Memory B cell (primary cell): ENCODE measurements around the gene GPBP1.
"Not testable (repeated sequence)": the region's sequence is repeated elsewhere in the genome, so short reads cannot be mapped to it uniquely, and the experiment has no call there.

Experiments
- ATAC-seq: fragments of 150-1000 bp; cut with Tn5 transposase; 2 replicates; pipeline ENCODE4 v1.10.0; 2021; ENCODE audit warnings: low read depth, mild to moderate bottlenecking, moderate library complexity
- DNase-seq, 2 donors: peaks; one replicate each; pipeline ENCODE4 v3.0.0; 2022; ENCODE audit warnings: low spot score in 2 of 2
- H3K27ac Mint-ChIP-seq: one replicate; pipeline ENCODE4 v1.8.0; 2022; ENCODE audit warnings: mild to moderate bottlenecking, moderate library complexity, mixed read lengths
- H3K27me3 Mint-ChIP-seq: one replicate; pipeline ENCODE4 v1.8.0; 2022; ENCODE audit warnings: mixed read lengths
- H3K36me3 Mint-ChIP-seq: one replicate; pipeline ENCODE4 v1.8.0; 2022; ENCODE audit warnings: mild to moderate bottlenecking, mixed read lengths
- H3K4me1 Mint-ChIP-seq: one replicate; pipeline ENCODE4 v1.8.0; 2022; ENCODE audit warnings: mixed read lengths
- H3K4me3 Mint-ChIP-seq: one replicate; pipeline ENCODE4 v1.8.0; 2022; ENCODE audit warnings: mild to moderate bottlenecking, moderate library complexity, mixed read lengths
- H3K9me3 Mint-ChIP-seq: one replicate; pipeline ENCODE4 v1.8.0; 2022; ENCODE audit warnings: mixed read lengths

The GPBP1 gene

DNA sequence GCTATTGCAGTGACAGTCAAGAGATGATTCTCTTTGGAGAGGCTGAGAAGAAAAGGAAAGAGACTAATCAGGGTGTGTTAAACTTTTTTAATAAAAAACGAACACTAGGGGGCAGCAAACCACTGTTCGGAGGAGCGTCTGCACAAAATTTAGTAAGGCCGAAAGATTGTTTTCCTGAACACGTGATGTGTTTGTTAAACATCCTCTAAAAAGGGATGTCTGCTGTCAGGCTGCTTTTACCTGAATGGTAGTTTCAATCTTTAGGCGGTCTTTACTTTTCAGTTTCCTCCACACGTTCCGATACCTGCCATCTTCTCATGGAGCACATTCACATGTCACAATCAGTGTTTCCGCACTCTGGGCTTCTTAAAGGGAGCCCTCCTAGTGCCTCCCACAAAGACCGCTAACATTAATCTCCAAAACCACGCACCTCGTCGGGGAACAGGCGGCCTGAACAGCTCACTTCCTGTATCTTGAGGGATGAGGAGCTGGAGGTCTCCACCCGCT, 125.2 kb downstream of the GPBP1 start:
- peak overlapping the region; percentile 7 for H3K27ac Mint-ChIP-seq
- peaks cover 7% of the 10 kb centered on the region for H3K4me1 Mint-ChIP-seq
- no peaks in the 10 kb centered on the region for H3K36me3 Mint-ChIP-seq
- peak; percentile 36 to 64 for DNase-seq
- ATAC-seq, result peak; percentile 59
- H3K27me3 Mint-ChIP-seq, result peaks cover 2% of the 10 kb centered on the region
- peak overlapping the region; percentile 75 for H3K4me3 Mint-ChIP-seq
- H3K9me3 Mint-ChIP-seq, result no peaks in the 10 kb centered on the region

DNA sequence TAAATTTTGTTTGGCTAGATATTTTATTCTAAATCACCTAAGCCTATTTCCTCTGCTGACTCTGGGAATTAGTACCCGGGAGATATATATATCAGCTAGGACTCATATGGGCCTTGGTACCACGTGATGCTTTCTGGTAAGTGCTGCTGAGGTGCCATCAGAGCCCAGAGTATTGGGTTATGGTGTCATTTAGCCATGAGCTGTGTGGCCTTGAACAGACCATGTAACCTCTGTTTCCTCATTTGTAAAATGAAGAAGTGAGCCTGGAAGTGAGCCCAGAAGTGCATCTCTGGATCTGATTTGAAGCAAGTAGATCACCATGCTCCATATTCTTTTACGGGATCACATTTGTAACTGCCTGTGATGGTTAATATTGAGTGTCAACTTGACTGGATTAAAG, 126.1 kb downstream of the GPBP1 start:
- DNase-seq, result no peak
- no peak overlapping the region for H3K27ac Mint-ChIP-seq
- no peak overlapping the region for H3K4me3 Mint-ChIP-seq
- no peaks in the 10 kb centered on the region for H3K27me3 Mint-ChIP-seq
- H3K9me3 Mint-ChIP-seq, result no peaks in the 10 kb centered on the region
- H3K4me1 Mint-ChIP-seq, result peaks cover 7% of the 10 kb centered on the region
- ATAC-seq, result peak; percentile 22
- H3K36me3 Mint-ChIP-seq, result no peaks in the 10 kb centered on the region

DNA sequence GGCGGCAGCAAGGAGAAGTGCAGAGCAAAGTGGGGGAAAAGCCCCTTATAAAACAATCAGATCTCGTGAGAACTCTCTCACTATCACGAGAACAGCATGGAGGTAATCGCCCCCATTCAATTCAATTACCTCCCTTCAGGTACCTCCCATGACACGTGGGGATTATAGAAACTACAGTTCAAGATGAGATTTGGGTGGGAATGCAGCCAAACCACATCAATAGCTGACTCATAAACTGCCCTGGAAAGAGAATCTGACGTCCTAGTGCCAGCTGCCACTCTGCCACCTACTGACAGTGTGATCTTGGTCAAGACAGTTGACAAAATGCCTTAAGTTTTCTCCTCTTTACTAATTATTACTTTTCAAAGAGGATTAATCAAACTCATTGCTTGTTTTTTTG, 128.3 kb downstream of the GPBP1 start:
- Mint-ChIP-seq H3K9me3 (peaks cover 3% of the 10 kb centered on the region), H3K36me3 (peaks cover 3% of the 10 kb centered on the region), H3K4me1 (peaks cover 7% of the 10 kb centered on the region), H3K4me3 (no peak overlapping the region), H3K27me3 (no peaks in the 10 kb centered on the region), H3K27ac (no peak overlapping the region)
- ATAC-seq, result no peak
- DNase-seq, result no peak

DNA sequence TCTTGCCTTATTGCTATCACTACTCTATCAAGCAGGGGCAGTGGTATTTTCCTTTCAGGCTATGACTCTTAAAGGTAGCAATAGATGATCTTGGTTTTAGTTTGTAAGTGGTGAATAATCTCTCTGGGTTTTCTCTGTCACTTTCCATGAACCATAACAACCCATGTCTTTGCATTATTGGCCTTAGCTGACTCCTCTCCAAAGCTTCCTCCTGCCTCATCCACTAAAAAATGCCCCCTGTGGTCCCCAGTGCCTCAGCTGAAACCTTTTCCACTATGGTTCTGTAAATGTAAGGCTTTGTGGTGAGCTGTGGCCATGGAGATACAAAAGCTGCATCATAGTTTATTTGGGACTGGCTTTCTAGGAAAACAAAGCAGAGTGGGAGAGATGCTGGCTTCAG, 128.8 kb downstream of the GPBP1 start:
- Mint-ChIP-seq H3K27ac (no peak overlapping the region), H3K4me3 (no peak overlapping the region), H3K4me1 (peaks cover 7% of the 10 kb centered on the region), H3K9me3 (peaks cover 3% of the 10 kb centered on the region), H3K27me3 (no peaks in the 10 kb centered on the region), H3K36me3 (peaks cover 3% of the 10 kb centered on the region)
- DNase-seq (no peak), ATAC-seq (no peak)

DNA sequence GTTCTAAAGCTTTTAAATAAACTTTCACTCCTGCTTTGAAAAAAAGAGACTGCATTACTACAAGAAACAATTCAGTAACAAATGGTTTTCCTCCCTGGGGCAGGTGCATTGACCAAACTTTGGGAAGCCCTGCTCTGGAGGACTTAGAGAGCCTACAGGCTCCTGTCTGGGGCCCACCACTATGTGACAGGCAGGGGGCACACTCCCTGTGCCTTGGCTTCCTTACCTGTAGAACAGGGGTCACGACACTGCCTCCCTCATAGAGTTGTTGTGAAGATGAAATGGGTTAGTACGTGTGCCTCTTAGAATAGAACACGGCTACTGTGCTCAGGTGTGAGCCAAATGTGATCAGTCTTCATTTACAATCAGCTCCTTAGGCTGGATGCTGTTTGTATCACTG, 130.1 kb downstream of the GPBP1 start:
- no peak for DNase-seq
- Mint-ChIP-seq H3K9me3 (peaks cover 3% of the 10 kb centered on the region), H3K27me3 (no peaks in the 10 kb centered on the region), H3K27ac (no peak overlapping the region), H3K36me3 (peaks cover 3% of the 10 kb centered on the region), H3K4me3 (no peak overlapping the region), H3K4me1 (peaks cover under 1% of the 10 kb centered on the region)
- no peak for ATAC-seq

DNA sequence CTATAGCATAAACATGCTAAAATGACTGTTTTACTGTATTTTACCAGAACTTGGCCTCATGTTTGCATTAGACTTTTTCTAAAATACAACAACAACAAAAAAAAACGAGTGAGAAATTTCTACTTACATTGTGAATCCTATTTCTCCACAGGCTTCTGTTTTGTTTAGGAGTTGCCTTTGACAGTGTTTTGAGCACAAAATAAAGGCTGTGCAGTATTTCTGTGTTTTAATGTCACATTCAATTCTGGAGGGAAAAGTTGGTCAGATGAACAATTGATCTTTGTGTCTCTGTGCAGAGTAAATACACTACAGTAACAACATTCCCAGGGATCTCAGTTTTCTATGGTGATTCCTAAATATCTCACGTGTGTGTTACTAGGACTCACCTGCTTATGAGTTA, 131.1 kb downstream of the GPBP1 start:
- Mint-ChIP-seq H3K4me1 (no peaks in the 10 kb centered on the region), H3K9me3 (peaks cover 3% of the 10 kb centered on the region), H3K4me3 (no peak overlapping the region), H3K27ac (no peak overlapping the region), H3K27me3 (no peaks in the 10 kb centered on the region), H3K36me3 (peaks cover 3% of the 10 kb centered on the region)
- ATAC-seq (no peak), DNase-seq (no peak)

DNA sequence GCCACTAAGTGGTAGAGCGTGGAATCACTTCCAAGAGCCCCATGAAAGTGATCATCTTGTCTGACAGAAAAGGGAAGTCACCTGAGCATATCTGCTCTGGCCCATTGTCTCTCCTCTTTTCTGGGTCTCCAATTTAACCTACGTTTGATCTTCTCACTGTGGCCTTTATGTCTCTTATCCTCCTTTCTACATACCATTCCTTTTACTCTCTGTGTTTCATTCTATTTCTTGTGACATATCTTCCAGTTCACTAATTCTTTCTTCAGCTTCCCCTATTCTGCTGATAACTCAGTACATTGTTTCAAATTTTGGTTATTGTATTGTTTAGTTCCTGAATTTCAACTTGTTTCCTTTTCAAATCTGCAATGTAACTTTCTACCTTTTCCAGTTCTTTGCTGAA, 132.5 kb downstream of the GPBP1 start:
- Mint-ChIP-seq H3K4me1 (no peaks in the 10 kb centered on the region), H3K36me3 (peaks cover 3% of the 10 kb centered on the region), H3K27me3 (no peaks in the 10 kb centered on the region), H3K4me3 (no peak overlapping the region), H3K27ac (no peak overlapping the region), H3K9me3 (peaks cover 3% of the 10 kb centered on the region)
- ATAC-seq (no peak), DNase-seq (no peak)

DNA sequence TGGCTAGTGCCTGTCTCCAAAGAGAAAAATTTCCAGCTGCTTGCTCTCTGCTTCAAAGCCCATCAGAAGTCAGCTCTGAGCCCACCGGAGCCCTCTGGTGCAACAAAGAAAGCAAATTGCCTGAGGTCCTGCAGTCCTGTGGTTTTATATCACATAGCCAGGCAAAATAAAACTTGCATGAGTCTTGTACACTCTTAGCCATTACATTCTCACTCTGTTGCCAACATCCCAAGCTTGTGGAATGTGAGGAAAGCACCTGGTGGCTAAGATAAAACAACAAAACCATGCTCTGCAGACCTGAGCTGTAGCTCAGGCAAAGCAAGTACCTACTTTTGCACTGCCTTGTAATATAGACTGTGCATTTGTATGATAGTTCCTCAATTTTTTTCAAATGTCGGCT, 133.7 kb downstream of the GPBP1 start:
- Mint-ChIP-seq H3K27ac (no peak overlapping the region), H3K4me1 (peaks cover 6% of the 10 kb centered on the region), H3K9me3 (peaks cover 3% of the 10 kb centered on the region), H3K27me3 (no peaks in the 10 kb centered on the region), H3K4me3 (no peak overlapping the region), H3K36me3 (peaks cover 3% of the 10 kb centered on the region)
- ATAC-seq (no peak), DNase-seq (no peak)

DNA sequence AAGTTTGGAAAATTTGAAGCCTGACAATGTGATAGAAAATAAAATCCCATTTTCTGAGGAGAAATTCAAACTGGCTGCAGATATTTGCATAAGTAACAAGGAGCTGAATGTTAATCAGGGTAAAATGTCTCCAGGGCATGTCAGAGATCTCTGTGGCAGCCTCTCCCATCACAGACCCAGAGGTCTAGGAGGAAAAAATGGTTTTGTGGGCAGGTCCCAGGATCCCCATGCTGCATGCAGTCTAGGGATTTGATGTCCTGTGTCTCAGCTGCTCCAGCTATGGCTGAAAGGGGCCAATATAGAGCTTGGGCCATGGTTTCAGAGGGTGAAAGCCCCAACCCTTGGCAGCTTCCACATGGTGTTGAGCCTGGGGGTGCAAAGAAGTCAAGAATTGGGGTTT, 135.2 kb downstream of the GPBP1 start:
- not testable (repeated sequence) for DNase-seq, ATAC-seq, H3K36me3 Mint-ChIP-seq, H3K9me3 Mint-ChIP-seq, H3K4me1 Mint-ChIP-seq, H3K4me3 Mint-ChIP-seq, H3K27ac Mint-ChIP-seq, H3K27me3 Mint-ChIP-seq

DNA sequence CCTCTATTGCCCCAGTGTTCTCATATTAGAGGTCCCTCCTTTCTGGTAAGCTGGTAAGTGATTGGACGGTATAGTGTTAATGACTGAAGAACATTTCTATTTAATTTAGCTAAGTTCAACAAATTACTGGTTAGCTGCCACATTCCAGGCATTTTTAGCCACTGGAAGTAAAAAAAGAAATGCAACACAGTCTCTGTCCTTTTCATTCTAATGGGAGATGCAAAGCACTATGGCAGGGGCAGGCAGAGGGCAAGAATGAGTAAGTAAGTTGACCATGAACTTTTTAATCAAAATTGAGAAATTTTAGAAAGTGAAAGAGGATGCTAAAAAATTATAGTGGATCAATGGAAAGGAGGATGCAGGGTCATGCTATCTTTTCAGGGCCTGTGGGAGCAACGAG, 137.4 kb downstream of the GPBP1 start:
- DNase-seq (no peak), ATAC-seq (no peak)
- Mint-ChIP-seq H3K4me3 (no peak overlapping the region), H3K27me3 (peaks cover 3% of the 10 kb centered on the region), H3K36me3 (peaks cover 3% of the 10 kb centered on the region), H3K9me3 (peaks cover 3% of the 10 kb centered on the region), H3K4me1 (peaks cover 6% of the 10 kb centered on the region), H3K27ac (no peak overlapping the region)

DNA sequence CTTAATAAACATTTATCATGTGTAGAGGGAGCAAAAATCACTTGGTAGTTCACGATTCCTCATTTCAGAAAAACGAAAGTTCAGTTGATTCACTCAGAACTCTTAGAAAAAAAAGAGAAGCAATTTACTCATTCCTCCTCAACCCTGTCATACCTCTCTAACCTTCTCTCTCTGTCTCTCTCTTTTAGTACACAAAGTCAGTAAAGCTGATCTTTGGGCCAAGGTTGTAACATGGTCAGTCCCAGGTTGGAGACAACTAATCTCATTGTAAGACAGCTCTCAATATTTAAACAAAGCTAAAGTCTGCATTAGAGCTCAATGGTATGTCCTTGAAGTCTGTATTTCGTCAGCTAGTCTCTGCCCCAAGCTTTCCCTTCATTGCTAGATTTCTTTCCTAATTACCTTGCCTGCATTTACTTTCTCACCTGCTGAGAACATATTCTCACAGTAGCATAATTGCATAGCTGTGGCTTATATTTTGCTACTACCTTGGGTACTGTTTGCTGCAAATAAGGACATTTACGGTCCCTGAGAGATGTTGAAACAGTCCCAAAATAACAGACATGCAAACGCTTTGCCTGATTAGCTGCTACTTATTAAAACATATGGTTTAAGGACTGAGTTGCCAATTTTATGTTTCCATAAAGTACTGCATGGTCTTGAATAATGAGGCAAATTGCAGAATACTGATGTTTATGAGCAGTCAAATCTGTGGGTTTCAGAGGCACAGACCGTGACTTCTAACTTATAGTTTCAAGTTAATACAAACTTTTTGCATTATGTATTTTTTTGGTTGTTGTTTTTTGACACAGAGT, 138.3 kb downstream of the GPBP1 start:
- DNase-seq (no peak), ATAC-seq (peak; percentile 60)
- peaks cover 3% of the 10 kb centered on the region for H3K27me3 Mint-ChIP-seq
- H3K9me3 Mint-ChIP-seq, result no peaks in the 10 kb centered on the region
- peak overlapping the region; percentile 58 for H3K4me3 Mint-ChIP-seq
- H3K27ac Mint-ChIP-seq, result peak overlapping the region; percentile 33
- H3K36me3 Mint-ChIP-seq, result no peaks in the 10 kb centered on the region
- H3K4me1 Mint-ChIP-seq, result peaks cover 6% of the 10 kb centered on the region

DNA sequence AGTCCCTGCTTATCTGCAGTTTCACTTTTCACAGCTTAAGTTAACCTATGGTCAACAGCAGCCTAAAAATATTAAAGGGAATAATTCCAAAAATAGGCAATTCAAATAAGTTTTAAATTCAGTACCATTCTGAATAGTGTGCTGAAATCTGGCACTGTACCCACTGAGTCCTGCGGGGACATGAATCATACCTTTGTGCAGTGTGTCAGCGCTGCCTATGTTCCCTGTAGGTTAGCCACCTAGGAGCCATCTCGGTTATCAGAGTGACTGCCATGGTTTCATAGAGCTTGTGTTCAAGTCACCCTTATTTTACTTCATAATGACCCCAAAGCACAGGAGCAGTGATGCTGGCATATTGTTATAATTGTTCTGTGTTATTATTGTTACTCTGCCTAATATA, 139.9 kb downstream of the GPBP1 start:
- ATAC-seq (no peak), DNase-seq (no peak)
- Mint-ChIP-seq H3K9me3 (no peaks in the 10 kb centered on the region), H3K36me3 (no peaks in the 10 kb centered on the region), H3K4me3 (no peak overlapping the region), H3K27ac (no peak overlapping the region), H3K27me3 (peaks cover 5% of the 10 kb centered on the region), H3K4me1 (peaks cover 6% of the 10 kb centered on the region)
